Mucosa of gallbladder (tissue), 1 donor: ENCODE measurements around the gene SLC8B1. TPM values are rescaled to one million over a fixed set of nuclear protein-coding genes. Genes with fewer than 3 reads are reported as not detected.

ENCODE experiments used
- DNase-seq: peaks from one replicate; pipeline ENCODE4 v3.0.0-alpha.2; 2020; ENCODE audit warnings: low spot score
- total RNA-seq: library from RNA; stranded (reverse); gene quantifications from one replicate; pipeline ENCODE4 v1.2.1, GENCODE V29; 2021
- donor health status: DM: no; HTN: no; CAD: no.

SLC8B1 gene
- total RNA-seq, 1 donor from 2014 or later, result 36.6 TPM

DNA sequence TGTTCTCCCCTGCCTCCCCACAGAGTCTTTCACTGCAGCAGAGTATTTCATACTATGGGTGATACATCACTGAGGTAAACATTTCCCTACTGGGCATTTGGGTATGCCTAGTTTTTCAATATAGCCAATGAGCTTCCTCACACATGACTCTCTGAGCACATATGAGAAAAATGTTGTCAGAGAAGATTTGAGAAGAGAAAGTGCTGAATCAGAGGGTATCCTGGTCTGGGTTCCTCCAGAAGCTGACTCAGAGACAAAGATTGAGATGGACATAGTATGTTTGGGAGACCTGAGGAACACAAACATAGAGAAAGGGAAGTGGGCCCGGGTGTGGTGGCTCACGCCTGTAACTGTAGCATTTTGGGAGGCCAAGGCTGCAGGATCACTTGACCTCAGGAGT, 12.6 kb downstream of the SLC8B1 start:
- no peak for DNase-seq

DNA sequence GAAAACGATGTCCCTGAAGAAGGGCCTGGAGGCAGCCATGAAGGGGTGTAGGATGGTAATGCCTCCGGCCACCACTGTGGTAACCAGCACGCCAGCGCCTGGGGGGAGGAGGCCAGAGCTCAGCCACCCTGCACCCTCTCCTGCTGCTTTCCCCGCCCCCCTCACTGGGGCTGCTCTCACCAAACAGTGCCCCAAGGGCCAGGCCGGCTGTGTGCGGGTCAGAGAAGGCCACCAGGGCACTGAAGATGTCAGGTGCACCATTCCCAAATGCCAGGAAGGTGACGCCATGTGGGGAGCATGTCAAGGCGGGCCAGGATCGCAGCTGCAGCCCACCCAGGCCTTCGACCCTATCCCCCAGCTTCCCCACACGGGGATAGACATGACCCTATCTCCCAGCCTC, 14.5 kb downstream of the SLC8B1 start:
- DNase-seq, result no peak

DNA sequence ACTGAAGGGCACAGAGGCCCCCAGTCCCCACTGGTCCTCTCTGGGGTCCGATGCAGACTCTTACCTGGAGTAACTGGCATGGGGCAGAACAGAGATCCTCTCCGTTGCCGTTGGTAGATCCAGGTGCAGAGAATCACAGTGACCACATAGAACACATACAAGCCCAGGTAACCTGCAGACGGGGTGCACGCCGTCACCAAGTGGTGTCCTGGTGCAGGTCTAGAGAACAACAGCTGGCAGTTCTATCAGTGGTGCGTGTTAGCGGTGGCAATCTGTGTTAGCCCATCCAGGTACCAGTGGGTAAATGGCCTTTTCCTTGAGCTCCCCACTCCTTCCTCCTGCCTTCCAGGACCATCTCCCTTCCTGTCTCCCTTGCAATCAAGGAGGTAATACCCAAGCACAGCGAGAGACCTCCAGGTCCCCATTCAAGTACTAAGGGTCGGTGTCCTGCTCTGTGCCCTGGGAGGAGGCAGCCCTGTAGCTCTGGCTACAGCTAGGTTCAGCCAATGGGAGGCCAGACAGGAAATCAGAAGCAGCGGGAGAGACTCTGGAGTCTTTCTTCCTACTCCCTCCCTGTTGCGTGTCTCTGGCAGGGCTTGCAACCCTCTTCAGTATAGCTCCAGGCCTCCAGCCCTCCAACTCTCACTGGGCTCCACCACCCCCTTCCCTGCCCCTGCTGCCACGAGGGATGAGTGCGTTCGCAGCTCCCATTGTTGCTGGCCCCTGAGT, 15.8 kb downstream of the SLC8B1 start:
- no peak for DNase-seq

DNA sequence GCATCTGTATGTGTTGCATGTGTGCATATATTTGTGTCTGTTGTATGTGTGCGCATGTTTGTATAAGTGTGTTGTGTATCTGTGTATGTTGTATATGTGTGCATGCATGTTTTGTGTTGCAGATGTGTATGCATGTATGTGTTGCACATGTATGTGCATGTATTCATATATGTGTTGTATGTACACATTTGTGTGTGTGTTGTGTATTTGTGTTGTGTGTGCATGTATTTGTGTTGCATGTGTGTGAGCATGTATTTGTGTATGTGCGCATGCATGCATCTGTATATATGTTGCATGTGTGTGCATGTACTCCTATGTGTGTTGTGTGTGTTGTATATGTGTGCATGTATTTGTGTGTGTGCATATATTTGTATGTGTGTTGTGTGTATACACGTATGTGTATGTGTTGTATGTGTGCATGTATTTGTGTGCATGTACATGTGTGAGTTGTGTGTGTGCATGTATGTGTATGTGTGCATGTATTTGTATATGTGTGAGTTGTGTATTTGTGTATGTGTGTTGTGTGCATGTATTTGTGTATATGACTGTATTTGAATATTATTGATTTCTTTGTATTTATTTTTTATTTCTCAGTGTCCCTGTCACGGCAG, 16.8 kb downstream of the SLC8B1 start:
- DNase-seq, result no peak

DNA sequence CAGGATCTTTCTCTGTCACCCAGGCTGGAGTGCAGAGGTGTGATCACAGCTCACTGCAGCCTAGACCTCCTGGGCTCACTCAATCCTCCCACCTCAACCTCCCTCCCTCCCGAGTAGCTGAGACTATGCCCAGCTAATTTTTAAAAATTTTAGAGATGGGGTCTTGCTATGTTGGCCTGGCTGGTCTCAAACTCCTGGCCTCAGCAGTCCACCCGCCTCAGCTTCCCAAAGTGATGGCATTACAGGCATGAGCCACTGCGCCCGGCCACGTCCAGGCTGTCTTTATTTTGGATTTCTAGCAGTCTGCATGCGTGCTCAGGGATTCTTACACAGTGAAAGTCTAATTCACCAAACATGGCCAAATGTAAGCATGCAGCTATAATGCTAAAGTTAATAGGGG, 17.8 kb downstream of the SLC8B1 start:
- no peak for DNase-seq

DNA sequence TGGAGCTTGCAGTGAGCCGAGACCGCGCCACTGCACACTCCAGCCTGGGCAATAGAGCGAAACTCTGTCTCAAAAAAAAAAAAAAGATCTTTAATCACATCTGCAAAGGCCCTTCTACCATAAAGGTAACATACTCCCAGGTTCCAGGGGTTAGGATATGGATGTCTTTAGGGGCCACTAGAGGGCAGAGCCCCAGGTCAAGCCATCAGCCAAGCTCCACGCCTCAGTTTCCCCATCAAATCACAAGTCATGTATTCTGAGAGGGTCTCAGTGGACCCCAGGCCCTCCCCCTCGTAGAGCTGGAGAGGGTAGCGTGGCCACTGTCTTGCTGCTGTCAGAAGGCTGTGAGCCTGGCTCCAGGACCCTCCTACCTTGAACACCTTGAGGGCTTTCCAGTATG, 18.8 kb downstream of the SLC8B1 start:
- no peak for DNase-seq

DNA sequence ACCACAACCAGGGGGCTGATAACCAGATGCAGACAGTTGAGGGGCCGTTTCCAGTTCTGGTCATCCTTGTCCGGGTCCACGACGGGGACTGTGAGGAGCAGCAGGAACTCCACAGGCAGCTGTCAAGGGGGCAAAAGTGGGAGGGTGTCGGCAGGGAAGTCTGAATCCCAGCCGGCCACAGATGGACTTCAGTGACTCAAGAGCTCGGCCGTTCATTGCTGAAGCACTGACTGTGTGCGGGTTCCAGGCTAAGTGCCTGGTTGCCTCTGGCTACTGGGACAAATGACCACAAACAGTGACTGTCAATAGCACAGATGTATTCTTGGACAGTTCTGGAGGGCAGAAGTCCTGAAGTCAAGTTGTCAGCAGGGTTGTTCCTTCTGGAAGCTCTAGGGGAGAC, 19.6 kb downstream of the SLC8B1 start:
- DNase-seq, result no peak

DNA sequence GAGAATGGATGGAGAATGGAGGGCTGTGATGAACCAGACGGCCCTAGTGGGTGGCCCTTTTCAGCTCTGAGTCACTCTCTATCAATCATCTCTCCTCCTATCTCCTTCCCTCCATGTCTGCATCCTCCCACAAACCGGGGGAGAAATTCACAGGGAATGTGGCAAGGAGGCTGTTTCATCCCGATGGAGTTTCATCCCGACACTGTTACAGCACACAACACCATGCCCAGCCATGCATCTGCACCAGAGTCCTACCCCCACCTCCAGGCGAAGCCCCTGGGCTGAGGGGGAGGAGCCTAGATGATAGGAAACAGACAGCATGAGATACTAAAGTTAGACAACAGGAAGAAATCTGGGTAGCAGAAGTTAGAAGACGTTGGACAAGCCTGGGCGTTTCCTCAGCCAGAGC, 20.8 kb downstream of the SLC8B1 start:
- DNase-seq, result no peak

DNA sequence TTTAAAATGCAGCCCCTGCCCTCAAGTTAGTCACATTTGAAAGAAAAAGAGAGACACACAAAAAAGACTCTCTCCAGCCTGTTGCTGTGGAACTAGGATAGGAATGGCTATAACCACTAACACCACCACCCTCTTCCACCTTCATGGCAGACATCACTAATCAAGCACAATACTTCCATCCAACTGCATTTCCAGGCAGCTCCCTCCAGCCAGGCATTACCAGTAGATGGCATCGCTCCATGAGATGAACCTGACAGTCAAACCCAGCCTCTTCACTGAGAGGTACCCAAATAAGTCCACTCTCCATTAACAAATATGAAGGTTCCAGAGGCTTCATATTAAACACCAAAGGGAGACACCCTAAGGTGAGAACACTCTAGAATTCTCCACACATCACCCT, 24.4 kb downstream of the SLC8B1 start:
- no peak for DNase-seq

DNA sequence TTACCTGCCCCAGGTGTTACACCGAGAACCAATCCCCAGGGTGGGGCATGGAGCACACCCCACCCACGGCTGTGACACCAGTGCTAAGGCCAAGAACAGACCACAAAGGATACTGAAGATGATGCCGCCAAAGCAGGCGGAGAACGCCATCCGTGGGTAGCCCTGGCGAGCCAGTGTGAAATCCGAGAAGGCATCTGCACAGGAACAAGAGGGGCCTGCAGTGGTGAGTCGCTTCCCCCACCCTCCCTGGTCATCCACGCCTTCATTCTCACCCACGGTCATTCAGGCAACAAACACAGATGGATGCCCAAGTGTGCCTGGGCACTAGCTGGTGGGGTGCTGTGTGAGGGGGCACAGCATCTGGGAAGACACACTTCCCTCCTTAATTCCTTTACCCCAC, 28.5 kb downstream of the SLC8B1 start:
- no peak for DNase-seq

DNA sequence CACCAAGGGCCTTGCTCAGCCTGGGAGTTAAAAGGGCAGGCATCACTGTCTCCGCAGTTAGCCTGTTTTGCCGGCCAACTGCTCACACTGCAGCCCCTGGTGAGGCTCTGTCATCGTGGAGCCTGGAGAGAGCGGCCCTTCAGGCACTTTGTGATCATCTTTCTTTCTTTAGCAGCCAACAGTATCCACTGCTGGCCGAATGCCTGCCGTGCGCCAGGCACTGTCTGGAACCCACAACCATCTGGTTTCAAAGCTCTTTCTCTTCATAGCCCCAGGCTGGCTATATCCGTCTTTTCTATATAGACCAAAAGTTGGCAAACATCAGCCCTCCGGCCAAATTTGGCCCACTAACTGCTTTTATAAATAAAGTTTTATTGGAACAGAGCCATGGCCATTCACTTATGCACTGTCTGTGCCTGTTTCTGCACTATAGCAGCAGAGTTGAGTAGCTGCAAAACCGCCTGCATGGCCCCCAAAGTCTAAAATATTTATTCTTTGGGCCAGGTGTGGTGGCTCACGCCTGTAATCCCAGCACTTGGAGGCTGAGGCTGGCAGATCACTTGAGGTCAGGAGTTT, 29.5 kb downstream of the SLC8B1 start:
- no peak for DNase-seq

DNA sequence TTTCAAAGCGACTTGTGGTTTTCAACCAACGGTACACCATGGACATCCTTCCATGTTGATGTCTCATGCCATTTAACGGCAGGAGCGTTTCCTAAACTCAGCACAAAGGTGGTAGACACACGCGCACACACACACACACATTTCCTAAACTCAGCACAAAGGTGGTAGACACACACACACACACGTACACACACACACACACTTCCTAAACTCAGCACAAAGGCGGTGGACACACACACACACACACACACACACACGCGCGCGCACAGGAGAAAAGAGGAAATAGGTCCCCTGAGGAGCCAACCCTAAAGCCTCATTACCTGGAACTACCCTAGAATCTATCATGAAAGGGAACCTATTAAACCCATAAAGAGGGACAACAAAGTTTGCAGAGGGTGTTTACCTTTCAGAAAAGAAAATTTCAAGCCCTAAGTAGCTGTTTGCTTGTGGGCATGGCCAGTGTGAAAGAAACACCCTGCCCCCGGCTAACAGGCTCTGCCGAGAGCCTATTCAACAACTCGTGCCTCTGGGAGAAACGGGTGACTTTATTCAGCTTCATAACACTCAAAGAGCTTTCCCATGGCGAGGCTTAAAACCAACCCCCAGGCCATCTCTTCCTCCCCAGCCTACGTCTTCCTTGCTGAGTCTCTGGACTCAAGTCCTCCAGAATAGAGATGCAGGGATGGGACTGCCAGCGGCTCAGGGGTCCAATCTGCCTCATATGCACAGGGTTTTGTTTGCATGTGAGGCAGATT, 31.8 kb downstream of the SLC8B1 start:
- DNase-seq, result no peak

DNA sequence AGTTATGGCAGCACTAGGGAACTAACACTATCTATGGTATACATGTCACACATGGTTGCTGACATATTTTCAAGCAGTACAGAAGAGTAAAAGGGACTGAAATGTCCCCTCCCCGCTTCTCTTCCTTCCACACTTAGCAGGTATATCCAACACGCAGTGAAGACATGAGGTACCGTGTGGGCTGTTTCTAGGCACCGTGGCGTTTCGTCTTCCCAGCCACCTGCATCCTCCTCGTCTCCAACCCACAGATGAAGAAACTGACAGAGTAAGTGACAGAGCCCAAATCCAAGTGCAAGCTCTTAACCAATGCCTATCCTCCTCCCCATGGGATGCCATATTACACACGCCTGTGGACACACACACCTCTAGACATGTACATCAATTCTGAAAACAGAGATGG, 32.4 kb downstream of the SLC8B1 start:
- DNase-seq, result no peak

DNA sequence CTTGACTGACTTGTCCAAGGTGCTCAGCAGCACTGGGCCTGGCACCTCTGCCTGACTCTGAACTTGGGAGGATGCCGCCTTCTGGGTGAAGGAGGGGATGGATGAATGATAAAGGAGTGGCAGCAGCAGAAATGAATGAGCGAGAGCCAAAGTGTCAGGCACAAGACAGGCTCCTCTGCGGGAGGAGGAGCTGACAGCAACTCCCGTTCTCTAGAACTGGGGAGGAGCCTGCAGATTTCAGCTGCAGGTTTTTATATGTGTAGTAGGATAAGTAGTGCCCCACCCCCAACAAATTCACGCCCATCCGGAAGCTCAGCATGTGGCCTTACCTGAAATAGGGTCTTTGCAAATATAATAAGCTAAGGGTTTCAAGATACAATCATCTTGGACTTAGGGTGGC, 33.1 kb downstream of the SLC8B1 start:
- no peak for DNase-seq

DNA sequence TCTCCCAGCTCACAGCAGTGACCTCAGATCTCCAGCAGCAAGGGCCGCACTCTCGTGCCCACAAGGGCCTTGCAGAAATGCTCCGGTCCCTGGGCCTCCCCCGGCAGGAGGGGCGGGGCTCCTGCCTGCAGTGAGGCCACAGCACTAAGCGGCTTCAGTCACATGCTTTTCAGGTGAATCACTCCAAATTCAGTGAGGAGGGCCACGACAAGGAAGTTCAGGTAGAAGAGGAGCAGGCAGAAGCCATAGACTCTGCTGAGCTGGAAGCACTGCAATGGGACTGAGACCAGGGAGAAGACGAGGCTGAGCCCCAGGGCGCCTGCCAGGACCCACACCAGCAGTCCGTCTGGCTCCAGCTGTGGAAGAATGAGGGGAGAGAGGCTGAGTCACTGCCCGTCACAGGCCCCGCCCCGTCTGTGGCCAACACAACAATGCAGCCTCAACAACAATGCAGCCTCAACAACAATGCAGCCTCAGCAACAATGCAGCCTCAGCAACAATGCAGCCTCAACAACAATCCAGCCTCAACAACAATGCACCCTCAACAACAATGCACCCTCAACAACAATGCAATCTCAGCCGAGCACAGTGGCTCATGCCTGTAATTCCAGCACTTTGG, 35.2 kb downstream of the SLC8B1 start:
- DNase-seq, result peak; percentile 57

DNA sequence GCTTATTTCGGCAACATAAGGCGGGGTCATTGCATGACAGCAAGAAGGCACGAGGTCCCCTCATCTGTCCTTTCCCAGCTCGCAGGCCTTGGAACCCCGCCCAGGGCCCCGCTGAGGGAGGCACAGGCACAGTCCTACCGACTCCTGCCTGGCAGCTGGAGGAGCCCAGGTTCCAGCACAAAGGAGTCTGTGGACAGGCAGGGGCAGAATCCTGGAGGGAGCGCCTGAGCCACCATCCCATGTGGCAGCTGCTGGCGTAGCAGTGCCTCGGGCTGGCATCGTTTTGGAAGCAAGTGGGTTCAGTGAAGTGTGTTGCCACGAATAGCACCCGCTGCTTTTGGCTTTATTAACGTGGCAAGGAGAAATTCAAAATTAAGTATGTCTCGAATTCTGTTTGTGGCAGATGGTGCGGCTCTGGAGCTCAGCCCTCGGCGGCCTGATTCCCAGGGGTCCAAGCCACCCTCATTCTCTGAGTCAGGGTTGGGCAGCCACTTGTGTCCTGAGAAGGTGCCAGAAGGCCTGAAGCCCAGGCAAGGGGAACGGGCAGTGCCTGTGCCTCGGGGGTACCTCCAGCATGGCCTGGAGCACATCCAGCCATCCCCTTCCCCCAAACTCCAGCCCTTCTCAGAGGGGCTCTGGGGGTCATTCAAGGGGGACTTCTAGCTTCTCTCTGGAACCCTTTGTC, 35.9 kb downstream of the SLC8B1 start:
- DNase-seq, result peak; percentile 16

DNA sequence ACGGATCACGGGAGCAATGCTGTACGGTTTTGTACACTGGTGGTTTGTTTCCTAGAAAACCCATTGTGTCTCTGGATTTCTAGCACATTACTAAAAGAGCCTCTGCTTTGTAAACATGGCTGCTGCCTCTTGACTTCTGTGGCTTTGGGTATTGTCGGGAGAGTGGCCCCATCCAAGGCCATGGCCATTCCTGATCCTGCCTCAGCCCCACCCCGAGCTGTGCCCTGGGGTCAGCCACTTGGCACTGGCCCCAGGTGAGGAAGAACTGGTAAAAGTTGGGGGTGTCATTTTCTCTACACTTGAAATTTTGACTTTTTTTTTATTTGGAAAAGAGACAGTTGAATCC, 36.5 kb downstream of the SLC8B1 start:
- DNase-seq, result no peak

DNA sequence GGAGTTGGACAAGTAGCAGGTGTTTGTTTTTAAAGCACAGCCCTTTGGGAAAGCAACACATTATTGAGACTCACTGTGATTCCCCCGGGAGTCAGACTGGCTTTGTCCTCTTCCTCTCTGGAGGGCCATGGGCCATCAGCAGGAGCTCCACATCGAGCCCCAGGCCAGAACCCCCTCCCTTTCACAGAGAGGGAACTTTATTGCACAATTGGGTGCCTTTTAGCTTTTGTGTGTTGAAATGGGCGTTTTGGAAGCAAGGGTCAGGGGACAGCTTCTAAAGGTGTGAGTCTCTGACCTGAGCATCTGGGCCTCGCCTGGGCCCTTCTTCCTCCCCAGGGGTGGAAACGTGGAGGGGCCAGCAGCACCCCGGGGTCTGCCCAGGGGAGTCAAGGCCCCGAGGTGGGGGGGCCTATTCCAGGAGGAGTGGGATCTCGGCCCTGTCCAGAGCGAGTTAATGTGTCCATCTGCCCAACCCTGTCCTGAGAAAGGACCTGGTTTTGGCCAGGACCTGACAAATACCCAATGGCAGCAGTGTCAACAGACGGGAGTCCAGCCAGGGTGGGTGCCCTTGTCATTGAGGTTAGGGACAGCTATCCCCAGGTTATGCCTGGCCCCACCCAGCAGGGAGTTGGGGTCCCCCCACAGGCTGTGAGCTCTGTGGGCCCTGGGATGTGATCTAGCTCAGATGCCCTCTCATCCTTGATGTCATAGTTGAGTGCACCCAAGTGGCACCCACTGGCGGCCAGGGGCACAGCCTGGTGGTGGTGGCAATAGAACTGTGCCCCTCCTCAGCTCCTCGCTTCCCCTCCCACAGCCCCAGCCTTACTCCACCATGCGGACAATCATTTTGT, 37.1 kb downstream of the SLC8B1 start:
- no peak for DNase-seq

DNA sequence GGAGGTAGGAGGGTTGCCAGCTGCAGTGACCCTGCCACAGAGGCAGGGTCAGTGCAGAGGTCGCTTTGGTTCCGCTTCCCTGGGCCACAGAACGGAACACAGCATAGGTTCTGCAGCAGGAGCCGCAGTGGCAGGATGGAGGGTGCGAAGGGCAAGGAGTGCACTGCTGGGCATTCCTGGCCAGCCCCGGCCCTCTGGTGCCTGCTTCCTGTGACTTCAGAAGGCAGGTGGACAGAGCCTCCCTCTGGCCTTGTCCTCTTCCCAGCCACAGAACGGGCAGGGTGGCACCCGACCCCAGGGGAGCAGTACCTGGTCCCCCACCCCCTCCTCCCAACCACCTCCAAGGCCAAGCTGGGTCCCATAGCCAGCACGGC, 37.7 kb downstream of the SLC8B1 start:
- no peak for DNase-seq

DNA sequence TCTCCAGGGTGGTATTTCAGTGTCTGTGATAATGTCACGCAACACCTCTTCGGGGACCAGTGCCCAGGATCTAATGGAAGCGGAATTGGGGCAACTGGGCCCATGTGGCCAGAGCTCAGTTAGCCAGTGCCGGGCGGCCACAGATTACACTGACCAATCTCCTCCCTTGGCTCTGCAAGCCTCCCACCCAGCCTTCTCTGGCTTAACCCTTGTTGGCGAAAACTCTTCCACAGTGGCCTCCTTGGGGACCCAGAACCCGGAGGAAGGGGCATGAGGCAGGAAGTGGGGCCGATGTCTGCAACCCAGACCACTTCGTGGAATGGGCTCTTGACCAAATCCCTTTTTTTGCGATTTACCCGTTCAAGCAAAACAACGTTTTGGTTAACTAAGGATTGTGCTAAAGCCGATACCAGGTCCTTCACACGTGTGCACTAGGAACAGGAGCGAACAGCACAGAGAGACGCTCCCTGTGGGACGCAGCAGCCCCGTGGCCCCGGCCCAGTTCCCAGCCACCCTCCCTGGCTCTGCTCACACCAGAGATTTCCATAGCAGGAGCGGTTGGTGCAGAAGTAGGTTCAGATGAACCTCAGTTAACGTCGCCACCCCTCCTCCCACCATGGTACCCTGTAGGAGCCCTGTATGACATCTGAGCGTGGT, 38.2 kb downstream of the SLC8B1 start:
- DNase-seq, result no peak
